ENCODE data around the gene BCAS1. TPM values are rescaled to one million over a fixed set of nuclear protein-coding genes. Genes with fewer than 3 reads are reported as not detected.

The BCAS1 gene
- total RNA-seq, result 2.4 TPM

- FAIRE-seq, result no peak
- no peak for DNase-seq (ENCODE audit: low spot score in 2 of 2)
Observed at GRCh38 chr20:54070187-54070987, at the start of gene BCAS1. Gene BCAS1 (minus strand): TSS chr20:54070594. CDS start chr20:54058718, 11,876 bp downstream.

GRCh38 chr20:54119744-54120143, 49.4 kb upstream of the BCAS1 start:
- FAIRE-seq (no peak), DNase-seq (ENCODE audit: low spot score in 2 of 2) (no peak)

GRCh38 chr20:54118220-54119001, 48.0 kb upstream of the BCAS1 start:
- FAIRE-seq (no peak), DNase-seq (ENCODE audit: low spot score in 2 of 2) (no peak)

GRCh38 chr20:54116550-54117235, 46.3 kb upstream of the BCAS1 start:
- FAIRE-seq, result no peak
- DNase-seq (ENCODE audit: low spot score in 2 of 2), result no peak

GRCh38 chr20:54115172-54115854, 44.9 kb upstream of the BCAS1 start:
- DNase-seq (ENCODE audit: low spot score in 2 of 2) (no peak), FAIRE-seq (no peak)

GRCh38 chr20:54114109-54114508, 43.7 kb upstream of the BCAS1 start:
- FAIRE-seq (no peak), DNase-seq (ENCODE audit: low spot score in 2 of 2) (no peak)

- FAIRE-seq (no peak), DNase-seq (ENCODE audit: low spot score in 2 of 2) (no peak)
Observed at GRCh38 chr20:54113566-54113965, 43.2 kb upstream of the BCAS1 start.

- no peak for FAIRE-seq
- no peak for DNase-seq (ENCODE audit: low spot score in 2 of 2)
Observed at GRCh38 chr20:54112221-54112884, 42.0 kb upstream of the BCAS1 start.

- FAIRE-seq (no peak), DNase-seq (ENCODE audit: low spot score in 2 of 2) (no peak)
Observed at GRCh38 chr20:54111460-54111859, 41.1 kb upstream of the BCAS1 start.

GRCh38 chr20:54110457-54110856, 40.1 kb upstream of the BCAS1 start:
- DNase-seq (ENCODE audit: low spot score in 2 of 2) (no peak), FAIRE-seq (no peak)

GRCh38 chr20:54110041-54110440, 39.6 kb upstream of the BCAS1 start:
- FAIRE-seq, result no peak
- no peak for DNase-seq (ENCODE audit: low spot score in 2 of 2)

GRCh38 chr20:54108817-54109216, 38.4 kb upstream of the BCAS1 start:
- FAIRE-seq (no peak), DNase-seq (ENCODE audit: low spot score in 2 of 2) (no peak)

- DNase-seq (ENCODE audit: low spot score in 2 of 2) (no peak), FAIRE-seq (no peak)
Observed at GRCh38 chr20:54108326-54108642, 37.9 kb upstream of the BCAS1 start.

- FAIRE-seq, result no peak
- no peak for DNase-seq (ENCODE audit: low spot score in 2 of 2)
Observed at GRCh38 chr20:54107600-54108325, 37.4 kb upstream of the BCAS1 start.

GRCh38 chr20:54107181-54107580, 36.8 kb upstream of the BCAS1 start:
- DNase-seq (ENCODE audit: low spot score in 2 of 2) (no peak), FAIRE-seq (no peak)

GRCh38 chr20:54106162-54106561, 35.8 kb upstream of the BCAS1 start:
- FAIRE-seq (no peak), DNase-seq (ENCODE audit: low spot score in 2 of 2) (no peak)

- DNase-seq (ENCODE audit: low spot score in 2 of 2) (no peak), FAIRE-seq (no peak)
Observed at GRCh38 chr20:54105653-54106052, 35.3 kb upstream of the BCAS1 start.

GRCh38 chr20:54104781-54105180, 34.4 kb upstream of the BCAS1 start:
- DNase-seq (ENCODE audit: low spot score in 2 of 2), result no peak
- no peak for FAIRE-seq

GRCh38 chr20:54103762-54104600, 33.6 kb upstream of the BCAS1 start:
- DNase-seq (ENCODE audit: low spot score in 2 of 2), result no peak
- FAIRE-seq, result no peak
